GM21515 (cell line): Measurements from ENCODE around the gene FOXM1.
"Not testable (repeated sequence)": the region's sequence is repeated elsewhere in the genome, so short reads cannot be mapped to it uniquely, and the experiment has no call there.

Experiments used
- ATAC-seq: cut with Tn5 transposase; IDR thresholded peaks from one replicate; pipeline ENCODE4 v1.9.1; 2021; ENCODE audit not compliant: unreplicated experiment

FOXM1 gene

GRCh38 chr12:2884810-2885209 lies 7.8 kb upstream of the FOXM1 start:
- ATAC-seq: peak; percentile 3

GRCh38 chr12:2879853-2880252 lies 2.9 kb upstream of the FOXM1 start:
- no peak for ATAC-seq

- ATAC-seq: no peak
Observed at GRCh38 chr12:2877953-2878732, 1.2 kb upstream of the FOXM1 start.

- ATAC-seq: peak; percentile 36
Observed at GRCh38 chr12:2876431-2877046, 435 bp downstream of the FOXM1 start.

GRCh38 chr12:2868986-2869632 lies 7.9 kb downstream of the FOXM1 start:
- not testable (repeated sequence) for ATAC-seq

GRCh38 chr12:2864198-2864597 lies 12.8 kb downstream of the FOXM1 start:
- ATAC-seq: no peak

GRCh38 chr12:2863402-2863801 lies 13.6 kb downstream of the FOXM1 start:
- ATAC-seq: not testable (repeated sequence)

- ATAC-seq: no peak
Observed at GRCh38 chr12:2862876-2863275, 14.1 kb downstream of the FOXM1 start.

- ATAC-seq: no peak
Observed at GRCh38 chr12:2860170-2860569, 16.8 kb downstream of the FOXM1 start.

GRCh38 chr12:2858944-2859421 lies 18.0 kb downstream of the FOXM1 start:
- ATAC-seq: no peak

- no peak for ATAC-seq
Observed at GRCh38 chr12:2858334-2858733, 18.6 kb downstream of the FOXM1 start.

GRCh38 chr12:2857576-2857975 lies 19.4 kb downstream of the FOXM1 start:
- no peak for ATAC-seq

GRCh38 chr12:2857021-2857431 lies 19.9 kb downstream of the FOXM1 start, which contains the start of gene TEX52:
TEX52 (minus strand) TSS chr12:2857039; CDS start chr12:2857026, 13 bp downstream.
- no peak for ATAC-seq

GRCh38 chr12:2856051-2856450 lies 20.9 kb downstream of the FOXM1 start:
- no peak for ATAC-seq

GRCh38 chr12:2855546-2855945 lies 21.4 kb downstream of the FOXM1 start:
- no peak for ATAC-seq

- no peak for ATAC-seq
Observed at GRCh38 chr12:2854669-2855453, 22.1 kb downstream of the FOXM1 start.

- no peak for ATAC-seq
Observed at GRCh38 chr12:2853626-2854025, 23.3 kb downstream of the FOXM1 start.

- ATAC-seq: no peak
Observed at GRCh38 chr12:2851931-2852330, 25.0 kb downstream of the FOXM1 start.

- ATAC-seq: no peak
Observed at GRCh38 chr12:2845280-2845679, 31.7 kb downstream of the FOXM1 start.

GRCh38 chr12:2844786-2845185 lies 32.2 kb downstream of the FOXM1 start:
- ATAC-seq: no peak

GRCh38 chr12:2842948-2843347 lies 34.0 kb downstream of the FOXM1 start:
- ATAC-seq: no peak
